ENCODE results near the gene PCDHA2.
"Not testable (repeated sequence)": the region's sequence is repeated elsewhere in the genome, so short reads cannot be mapped to it uniquely, and the experiment has no call there.

Gene PCDHA2

DNA sequence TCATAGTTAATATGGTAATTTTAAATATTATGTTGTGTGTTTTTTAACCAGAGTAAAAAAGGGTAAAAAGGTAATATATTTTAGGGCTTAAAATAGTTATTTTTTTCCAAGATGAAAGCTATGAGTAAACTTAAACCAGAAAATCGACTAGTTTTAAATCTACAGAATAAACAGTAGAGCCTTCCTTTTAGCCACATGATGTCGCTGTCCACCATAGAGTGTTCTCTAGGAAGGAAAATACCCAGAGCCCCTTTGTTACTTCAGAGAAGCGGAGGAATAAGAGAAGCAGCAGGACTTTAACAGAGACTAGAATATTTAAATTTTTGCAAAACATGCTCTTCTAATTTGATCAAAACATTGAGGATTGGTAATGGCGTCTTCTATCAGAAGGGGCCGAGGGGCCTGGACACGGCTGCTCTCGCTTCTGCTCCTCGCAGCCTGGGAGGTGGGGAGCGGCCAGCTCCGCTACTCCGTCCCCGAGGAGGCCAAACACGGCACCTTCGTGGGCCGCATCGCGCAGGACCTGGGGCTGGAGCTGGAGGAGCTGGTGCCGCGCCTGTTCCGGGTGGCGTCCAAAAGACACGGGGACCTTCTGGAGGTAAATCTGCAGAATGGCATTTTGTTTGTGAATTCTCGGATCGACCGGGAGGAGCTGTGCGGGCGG, at the start of gene PCDHA2:
TSS of gene PCDHA2 (plus strand) at position 258 of the 664 bp plus-strand sequence.
- DNase-seq, result no peak

DNA sequence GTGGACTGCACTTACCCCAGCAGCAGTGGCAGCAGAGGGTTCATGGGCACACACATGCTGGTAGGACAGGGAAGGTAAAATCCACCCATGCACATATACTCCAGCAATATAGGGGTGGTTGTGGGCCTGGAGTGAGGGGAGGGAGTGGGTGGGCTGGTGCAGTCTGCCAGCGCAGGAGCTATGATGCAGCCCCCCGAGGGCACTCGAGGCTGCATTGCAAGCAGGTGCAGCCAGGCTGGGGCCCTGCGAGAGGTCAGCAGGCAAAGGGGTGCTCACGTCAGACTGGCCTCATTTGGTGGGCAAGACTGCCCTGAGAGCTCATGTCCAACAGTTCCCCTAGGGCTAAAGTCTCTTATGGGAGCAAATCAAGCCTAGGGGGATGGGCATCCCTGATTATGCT, 41.1 kb upstream of the PCDHA2 start:
- DNase-seq, result no peak

DNA sequence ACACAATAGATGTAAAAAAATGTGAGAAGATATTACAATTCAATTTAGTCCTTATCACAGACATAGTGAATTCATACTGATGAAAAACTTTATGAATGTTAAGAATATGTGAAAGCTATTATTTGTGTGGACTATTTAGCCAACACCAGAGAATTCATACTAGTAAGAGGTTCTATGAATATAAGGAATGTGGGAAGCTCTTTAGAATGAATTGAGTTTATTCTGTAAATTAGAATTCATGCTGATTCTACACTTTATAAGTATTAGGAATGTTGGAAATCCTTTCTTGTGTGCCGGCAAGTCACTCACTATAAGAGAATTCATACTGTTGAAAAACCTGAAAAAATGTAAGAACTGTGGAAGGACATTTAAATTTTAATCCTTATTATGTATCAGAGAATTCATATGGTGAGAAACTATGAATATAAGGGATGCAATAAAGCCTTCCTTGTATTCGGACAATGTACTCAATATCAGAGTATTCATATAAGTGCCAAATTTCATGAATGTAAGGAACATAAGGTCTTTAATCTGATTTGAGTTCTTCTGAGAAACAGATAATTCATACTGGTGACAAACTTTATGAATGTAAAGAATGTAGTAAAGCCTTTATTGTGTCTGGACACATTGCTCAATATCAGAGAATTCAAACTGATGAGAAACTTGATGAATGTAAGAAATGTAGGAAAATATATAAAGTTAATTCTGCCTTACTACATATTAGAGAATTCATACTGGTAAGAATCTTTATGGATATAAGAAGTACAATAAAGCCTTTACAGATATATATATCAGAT, 30.3 kb upstream of the PCDHA2 start:
- DNase-seq, result no peak

DNA sequence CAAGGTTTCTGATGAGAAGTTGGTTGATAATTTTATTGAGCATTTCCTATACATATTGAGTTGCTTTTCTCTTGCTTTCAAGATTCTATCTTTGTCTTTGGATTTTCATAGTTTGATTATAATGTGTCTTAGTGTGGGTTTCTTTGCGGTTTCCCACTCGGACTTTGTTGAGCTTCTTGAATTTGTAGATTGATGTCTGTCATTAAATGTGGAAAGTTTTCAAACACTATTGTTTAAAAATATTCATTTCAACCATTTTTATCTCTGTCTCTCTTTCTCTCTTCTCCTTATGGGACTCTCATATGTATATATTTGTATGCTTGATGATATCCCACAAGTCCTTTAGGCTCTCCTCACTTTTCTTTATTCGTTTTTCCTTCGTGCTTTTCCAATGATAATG, 27.2 kb upstream of the PCDHA2 start:
- no peak for DNase-seq

DNA sequence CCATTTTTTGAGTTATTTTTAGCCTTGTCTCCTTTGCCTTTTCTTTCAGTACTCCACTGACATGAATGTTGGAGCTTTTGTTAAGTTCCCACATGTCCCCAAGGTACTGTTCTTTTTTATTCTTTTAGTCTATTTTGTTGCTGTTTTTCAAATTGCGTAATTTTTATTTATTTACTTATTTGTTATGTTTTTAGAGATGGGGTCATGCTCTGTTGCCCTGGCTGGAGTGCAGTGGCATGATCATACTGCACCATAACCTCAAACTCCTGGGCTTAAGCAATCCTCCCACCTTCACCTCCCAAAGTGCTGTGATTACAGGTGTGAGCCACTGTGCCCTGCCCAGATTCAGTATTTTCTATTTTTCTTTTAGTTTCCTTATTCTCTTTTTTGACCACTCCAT, 14.1 kb upstream of the PCDHA2 start:
- no peak for DNase-seq

DNA sequence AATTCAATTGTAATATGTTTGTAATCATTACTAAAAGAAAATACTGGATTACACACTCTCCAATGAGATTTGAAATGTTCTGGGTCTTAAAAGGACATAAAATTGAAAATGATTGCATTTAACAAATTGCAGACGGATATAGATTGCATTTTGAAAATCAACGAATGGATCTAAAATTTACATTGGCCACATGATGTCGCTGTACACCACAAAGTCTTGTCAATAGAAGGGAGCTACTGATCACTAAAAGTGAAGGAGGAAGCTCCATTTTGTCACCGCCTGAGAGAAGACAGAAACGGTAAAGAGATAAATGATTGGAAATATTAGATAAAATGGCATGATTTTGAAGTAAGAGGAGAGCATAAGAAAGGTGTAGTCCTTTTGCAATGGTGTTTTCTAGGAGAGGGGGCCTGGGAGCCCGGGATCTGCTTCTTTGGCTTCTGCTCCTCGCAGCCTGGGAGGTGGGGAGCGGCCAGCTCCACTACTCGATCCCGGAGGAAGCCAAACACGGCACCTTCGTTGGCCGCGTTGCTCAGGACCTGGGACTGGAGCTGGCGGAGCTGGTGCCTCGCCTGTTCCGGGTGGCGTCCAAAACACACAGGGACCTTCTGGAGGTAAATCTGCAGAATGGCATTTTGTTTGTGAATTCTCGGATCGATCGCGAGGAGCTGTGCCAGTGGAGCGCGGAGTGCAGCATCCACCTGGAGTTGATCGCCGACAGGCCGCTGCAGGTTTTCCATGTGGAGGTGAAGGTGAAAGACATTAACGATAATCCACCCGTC, 8.6 kb upstream of the PCDHA2 start, which contains the start of gene PCDHA1:
TSS of gene PCDHA1 (plus strand) at position 236 of the 782 bp plus-strand sequence.
- peak in 1 of 2 experiments; percentile 51 for DNase-seq

DNA sequence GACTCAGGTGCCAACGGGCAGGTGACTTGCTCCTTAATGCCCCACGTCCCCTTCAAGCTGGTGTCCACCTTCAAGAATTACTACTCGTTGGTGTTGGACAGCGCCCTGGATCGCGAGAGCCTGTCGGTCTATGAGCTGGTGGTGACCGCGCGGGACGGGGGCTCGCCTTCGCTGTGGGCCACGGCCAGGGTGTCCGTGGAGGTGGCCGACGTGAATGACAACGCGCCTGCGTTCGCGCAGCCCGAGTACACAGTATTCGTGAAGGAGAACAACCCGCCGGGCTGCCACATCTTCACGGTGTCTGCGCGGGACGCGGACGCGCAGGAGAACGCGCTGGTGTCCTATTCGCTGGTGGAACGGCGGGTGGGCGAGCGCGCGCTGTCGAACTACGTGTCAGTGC, 7.2 kb upstream of the PCDHA2 start:
- not testable (repeated sequence) for DNase-seq

DNA sequence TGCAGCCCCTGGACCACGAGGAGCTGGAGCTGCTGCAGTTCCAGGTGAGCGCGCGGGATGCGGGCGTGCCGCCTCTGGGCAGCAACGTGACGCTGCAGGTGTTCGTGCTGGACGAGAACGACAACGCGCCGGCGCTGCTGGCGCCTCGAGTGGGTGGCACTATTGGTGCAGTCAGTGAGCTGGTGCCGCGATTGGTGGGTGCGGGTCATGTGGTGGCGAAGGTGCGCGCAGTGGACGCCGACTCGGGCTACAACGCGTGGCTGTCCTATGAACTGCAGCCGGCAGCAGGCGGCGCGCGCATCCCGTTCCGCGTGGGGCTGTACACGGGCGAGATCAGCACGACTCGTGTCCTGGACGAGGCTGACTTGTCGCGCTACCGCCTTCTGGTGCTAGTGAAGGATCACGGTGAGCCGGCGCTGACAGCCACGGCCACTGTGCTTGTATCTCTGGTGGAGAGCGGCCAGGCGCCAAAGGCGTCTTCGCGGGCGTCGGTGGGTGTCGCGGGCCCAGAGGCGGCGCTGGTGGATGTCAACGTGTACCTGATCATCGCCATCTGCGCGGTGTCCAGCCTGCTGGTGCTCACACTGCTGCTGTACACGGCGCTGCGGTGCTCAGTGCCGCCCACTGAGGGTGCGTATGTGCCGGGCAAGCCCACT, 6.7 kb upstream of the PCDHA2 start:
- not testable (repeated sequence) for DNase-seq

DNA sequence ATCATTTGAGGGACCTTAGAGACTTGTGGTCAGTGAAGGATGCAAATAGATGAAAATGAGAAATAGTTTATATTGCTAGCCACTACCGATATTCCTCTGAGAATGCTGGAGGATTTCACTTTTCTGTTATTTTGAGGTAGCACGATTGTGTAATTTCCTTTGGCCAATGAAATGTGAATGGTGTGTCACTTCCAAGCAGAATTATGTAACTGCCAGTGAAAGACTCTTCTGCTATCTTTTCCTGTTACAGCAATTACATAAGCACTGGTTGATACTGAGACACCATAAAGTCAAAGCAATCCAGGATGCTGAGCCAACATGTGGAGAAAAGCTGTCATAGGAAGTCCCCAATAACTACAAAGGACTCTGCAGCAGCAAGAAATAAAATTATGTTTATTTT, 3.6 kb upstream of the PCDHA2 start:
- no peak for DNase-seq

DNA sequence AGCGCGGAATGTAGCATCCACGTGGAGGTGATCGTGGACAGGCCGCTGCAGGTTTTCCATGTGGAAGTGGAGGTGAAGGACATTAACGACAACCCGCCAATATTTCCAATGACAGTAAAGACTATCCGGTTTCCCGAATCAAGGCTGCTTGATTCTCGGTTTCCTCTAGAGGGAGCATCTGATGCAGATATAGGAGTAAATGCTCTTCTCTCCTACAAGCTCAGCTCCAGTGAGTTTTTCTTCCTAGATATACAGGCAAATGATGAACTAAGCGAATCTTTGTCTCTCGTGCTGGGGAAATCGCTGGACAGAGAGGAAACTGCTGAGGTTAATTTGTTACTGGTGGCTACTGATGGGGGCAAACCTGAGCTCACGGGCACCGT, 598 bp downstream of the PCDHA2 start:
- peak in 1 of 2 experiments; percentile 8 for DNase-seq

DNA sequence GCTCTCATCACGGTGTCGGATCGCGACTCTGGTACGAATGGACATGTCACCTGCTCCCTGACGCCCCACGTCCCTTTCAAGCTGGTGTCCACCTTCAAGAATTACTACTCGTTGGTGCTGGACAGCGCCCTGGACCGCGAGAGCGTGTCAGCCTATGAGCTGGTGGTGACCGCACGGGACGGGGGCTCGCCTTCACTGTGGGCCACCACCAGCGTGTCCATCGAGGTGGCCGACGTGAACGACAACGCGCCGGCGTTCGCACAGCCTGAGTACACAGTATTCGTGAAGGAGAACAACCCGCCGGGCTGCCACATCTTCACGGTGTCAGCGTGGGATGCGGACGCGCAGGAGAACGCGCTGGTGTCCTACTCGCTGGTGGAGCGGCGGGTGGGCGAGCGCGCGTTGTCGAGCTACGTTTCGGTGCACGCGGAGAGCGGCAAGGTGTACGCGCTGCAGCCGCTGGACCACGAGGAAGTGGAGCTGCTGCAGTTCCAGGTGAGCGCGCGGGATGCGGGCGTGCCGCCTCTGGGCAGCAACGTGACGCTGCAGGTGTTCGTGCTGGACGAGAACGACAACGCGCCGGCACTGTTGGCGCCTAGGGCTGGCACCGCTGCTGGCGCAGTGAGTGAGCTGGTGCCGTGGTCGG, 1.5 kb downstream of the PCDHA2 start:
- DNase-seq, result not testable (repeated sequence)

DNA sequence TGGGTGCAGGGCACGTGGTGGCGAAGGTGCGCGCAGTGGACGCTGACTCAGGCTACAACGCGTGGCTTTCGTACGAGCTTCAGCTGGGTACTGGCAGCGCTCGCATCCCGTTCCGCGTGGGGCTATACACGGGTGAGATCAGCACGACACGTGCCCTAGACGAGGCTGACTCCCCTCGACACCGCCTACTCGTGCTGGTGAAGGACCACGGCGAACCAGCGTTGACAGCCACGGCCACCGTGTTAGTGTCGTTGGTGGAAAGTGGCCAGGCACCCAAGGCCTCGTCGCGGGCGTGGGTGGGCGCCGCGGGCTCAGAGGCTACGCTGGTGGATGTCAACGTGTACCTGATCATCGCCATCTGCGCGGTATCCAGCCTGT, 2.1 kb downstream of the PCDHA2 start:
- DNase-seq, result no peak

DNA sequence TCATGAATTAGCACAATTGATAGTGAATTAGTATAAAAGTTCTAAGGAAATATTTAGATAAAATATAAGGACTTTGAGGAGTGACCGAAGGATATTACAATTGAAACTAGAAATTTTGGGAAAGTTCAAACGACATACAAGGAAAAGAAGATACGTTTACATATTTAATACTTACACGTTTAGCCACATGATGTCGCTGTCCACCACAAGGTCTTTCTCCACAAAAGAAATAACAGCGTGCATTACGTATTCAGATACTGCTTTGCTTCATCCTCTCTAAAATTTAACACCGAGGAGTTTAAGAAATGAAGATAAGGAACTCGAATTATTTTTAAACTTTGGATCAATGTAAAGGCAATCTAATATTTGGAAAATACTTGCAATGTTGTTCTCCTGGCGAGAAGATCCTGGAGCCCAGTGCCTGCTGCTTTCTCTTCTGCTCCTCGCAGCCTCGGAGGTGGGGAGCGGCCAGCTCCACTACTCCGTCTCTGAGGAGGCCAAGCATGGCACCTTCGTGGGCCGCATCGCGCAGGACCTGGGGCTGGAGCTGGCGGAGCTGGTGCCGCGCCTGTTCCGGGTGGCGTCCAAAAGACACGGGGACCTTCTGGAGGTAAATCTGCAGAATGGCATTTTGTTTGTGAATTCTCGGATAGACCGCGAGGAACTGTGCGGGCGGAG, 6.3 kb downstream of the PCDHA2 start, which contains the start of gene PCDHA3:
TSS of gene PCDHA3 (plus strand) at position 242 of the 678 bp plus-strand sequence.
- DNase-seq, result no peak

DNA sequence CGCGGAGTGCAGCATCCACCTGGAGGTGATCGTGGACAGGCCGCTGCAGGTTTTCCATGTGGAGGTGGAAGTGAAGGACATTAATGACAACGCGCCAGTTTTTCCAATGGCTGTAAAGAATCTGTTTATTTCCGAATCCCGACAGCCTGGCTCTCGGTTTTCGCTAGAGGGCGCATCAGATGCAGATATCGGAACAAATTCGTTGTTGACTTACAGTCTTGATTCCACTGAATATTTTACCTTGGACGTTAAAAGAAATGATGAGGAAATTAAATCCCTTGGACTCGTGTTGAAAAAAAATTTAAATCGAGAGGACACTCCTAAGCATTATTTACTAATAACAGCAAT, 6.8 kb downstream of the PCDHA2 start:
- no peak for DNase-seq

DNA sequence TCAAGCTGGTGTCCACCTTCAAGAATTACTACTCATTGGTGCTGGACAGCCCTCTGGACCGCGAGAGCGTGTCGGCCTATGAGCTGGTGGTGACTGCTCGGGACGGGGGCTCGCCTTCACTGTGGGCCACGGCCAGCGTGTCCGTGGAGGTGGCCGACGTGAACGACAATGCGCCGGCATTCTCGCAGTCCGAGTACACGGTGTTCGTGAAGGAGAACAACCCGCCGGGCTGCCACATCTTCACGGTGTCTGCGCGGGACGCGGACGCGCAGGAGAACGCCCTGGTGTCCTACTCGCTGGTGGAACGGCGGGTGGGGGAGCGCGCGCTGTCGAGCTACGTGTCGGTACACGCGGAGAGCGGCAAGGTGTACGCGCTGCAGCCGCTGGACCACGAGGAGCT, 7.7 kb downstream of the PCDHA2 start:
- DNase-seq, result not testable (repeated sequence)

DNA sequence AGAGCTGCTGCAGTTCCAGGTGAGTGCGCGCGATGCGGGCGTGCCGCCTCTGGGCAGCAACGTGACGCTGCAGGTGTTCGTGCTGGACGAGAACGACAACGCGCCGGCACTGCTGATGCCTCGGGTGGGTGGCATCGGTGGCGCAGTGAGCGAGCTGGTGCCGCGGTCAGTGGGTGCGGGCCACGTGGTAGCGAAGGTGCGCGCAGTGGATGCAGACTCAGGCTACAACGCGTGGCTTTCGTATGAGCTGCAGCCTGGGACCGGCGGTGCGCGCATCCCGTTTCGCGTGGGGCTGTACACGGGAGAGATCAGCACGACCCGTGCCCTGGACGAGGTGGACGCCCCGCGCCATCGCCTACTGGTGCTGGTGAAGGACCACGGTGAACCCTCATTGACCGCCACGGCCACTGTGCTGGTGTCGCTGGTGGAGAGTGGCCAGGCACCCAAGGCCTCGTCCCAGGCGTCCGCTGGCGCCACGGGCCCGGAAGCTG, 8.2 kb downstream of the PCDHA2 start:
- no peak for DNase-seq

DNA sequence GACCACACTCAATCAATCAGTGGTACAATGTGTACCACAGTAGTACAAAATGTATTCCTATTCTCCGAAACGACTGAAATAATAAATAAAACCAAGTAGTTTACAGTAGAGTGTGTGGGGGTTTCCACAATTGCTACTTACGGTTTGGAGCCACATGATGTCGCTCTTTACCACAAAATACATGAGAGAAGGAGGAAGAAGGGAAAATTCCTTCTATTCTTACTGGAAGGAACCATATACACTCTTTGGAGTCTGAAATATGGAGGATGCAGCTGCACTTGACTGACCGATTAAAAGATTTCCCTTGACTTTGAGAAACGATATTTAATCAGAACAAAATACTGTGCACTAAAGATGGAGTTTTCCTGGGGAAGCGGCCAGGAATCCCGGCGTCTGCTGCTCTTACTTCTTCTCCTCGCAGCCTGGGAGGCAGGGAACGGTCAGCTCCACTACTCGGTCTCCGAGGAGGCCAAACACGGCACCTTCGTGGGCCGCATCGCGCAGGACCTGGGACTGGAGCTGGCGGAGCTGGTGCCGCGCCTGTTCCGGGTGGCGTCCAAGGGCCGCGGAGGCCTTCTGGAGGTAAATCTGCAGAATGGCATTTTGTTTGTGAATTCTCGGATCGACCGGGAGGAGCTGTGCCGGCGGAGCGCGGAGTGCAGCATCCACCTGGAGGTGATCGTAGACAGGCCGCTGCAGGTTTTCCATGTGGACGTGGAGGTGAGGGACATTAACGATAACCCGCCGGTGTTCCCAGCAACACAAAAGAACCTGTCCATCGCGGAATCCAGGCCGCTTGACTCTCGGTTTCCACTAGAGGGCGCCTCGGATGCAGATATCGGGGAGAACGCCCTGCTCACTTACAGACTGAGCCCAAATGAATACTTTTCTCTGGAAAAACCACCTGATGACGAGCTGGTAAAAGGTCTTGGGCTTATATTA, 12.5 kb downstream of the PCDHA2 start, which contains the start of gene PCDHA4:
TSS of gene PCDHA4 (plus strand) at position 235 of the 942 bp plus-strand sequence.
- DNase-seq, result peak; percentile 87 to 89

DNA sequence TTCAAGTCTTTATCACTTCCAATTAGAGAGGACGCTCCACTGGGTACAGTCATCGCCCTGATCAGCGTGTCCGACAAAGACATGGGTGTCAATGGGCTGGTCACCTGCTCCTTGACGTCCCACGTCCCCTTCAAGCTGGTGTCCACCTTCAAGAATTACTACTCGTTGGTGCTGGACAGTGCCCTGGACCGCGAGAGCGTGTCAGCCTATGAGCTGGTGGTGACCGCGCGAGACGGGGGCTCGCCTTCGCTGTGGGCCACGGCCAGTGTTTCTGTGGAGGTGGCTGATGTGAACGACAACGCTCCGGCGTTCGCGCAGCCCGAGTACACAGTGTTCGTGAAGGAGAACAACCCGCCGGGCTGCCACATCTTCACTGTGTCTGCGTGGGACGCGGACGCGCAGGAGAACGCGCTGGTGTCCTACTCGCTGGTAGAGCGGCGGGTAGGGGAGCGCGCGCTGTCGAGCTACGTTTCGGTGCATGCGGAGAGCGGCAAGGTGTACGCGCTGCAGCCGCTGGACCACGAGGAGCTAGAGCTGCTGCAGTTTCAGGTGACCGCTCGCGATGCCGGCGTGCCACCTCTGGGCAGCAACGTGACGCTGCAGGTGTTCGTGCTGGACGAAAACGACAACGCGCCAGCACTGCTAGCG, 13.7 kb downstream of the PCDHA2 start:
- not testable (repeated sequence) for DNase-seq

DNA sequence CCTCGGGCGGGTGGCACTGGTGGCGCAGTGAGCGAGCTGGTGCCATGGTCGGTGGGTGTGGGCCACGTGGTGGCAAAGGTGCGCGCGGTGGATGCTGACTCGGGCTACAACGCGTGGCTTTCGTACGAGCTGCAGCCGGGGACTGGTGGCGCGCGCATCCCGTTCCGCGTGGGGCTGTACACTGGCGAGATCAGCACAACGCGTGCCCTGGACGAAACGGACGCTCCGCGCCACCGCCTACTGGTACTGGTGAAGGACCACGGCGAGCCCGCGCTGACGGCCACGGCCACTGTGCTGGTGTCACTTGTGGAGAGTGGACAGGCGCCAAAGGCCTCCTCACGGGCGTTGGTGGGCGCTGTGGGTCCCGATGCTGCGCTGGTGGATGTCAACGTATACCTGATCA, 14.2 kb downstream of the PCDHA2 start:
- DNase-seq, result no peak

Measured in NCI-H526 (cell line).